SHP77 treated with DMSO at 0.1 percent for 48 hours (cell line): ENCODE data around the gene ARHGAP21.

ENCODE experiments used
- DNase-seq: peaks from one replicate; lab custom pipeline; 2025; lab: John Stamatoyannopoulos, UW

The ARHGAP21 gene

GRCh38 chr10:24533981-24534380, 189.7 kb downstream of the ARHGAP21 start:
- no peak for DNase-seq
